DND-41 (cell line): ENCODE results near the gene AASDH.

ENCODE experiments used
- ATAC-seq: fragments of 200-7000 bp; cut with Tn5 transposase; 3 replicates; pipeline ENCODE4 v1.9.1; 2021; ENCODE audit warnings: low read depth; ENCODE audit not compliant: insufficient read depth
- DNase-seq: peaks from one replicate; pipeline ENCODE4 v3.0.0-alpha.2; 2020
- H2AFZ ChIP-seq: 2 replicates; pipeline ENCODE4 v1.6.0; 2012; ENCODE audit warnings: low read depth, low read length
- H3K27ac ChIP-seq: 2 replicates; pipeline ENCODE4 v1.5.1; 2012; ENCODE audit warnings: low read length, inconsistent platforms
- H3K27me3 ChIP-seq: fragments of 200-600 bp; sonication (generic); 2 replicates; pipeline ENCODE4 v1.6.0; 2012; ENCODE audit warnings: low read length, mild to moderate bottlenecking, inconsistent platforms; ENCODE audit not compliant: insufficient read depth, poor library complexity
- H3K36me3 ChIP-seq: 2 replicates; pipeline ENCODE4 v1.5.1; 2012; ENCODE audit warnings: low read length, inconsistent platforms; ENCODE audit not compliant: insufficient read depth
- H3K4me1 ChIP-seq: 2 replicates; pipeline ENCODE4 v1.5.1; 2012; ENCODE audit warnings: mild to moderate bottlenecking, low read length; ENCODE audit not compliant: insufficient read depth
- H3K4me2 ChIP-seq: 2 replicates; pipeline ENCODE4 v1.6.0; 2012; ENCODE audit warnings: mild to moderate bottlenecking, moderate library complexity, low read length, inconsistent platforms; ENCODE audit not compliant: insufficient read depth
- H3K4me3 ChIP-seq, 2 experiments: fragments of 200-600 bp in 1 of 2; shearing (Covaris generic) in 1 of 2; 2 replicates each; pipeline ENCODE4 v1.5.1; 2012 to 2016; ENCODE audit warnings: inconsistent platforms in 2 of 2, low read length in 2 of 2, mild to moderate bottlenecking in 2 of 2, low read depth in 1 of 2, moderate library complexity in 1 of 2
- H3K79me2 ChIP-seq: 2 replicates; pipeline ENCODE4 v1.6.0; 2012; ENCODE audit warnings: low read length, inconsistent platforms; ENCODE audit not compliant: insufficient read depth
- H3K9ac ChIP-seq: 2 replicates; pipeline ENCODE4 v1.6.0; 2012; ENCODE audit warnings: low read depth, mild to moderate bottlenecking, inconsistent platforms, low read length, moderate library complexity
- H3K9me3 ChIP-seq: 2 replicates; pipeline ENCODE4 v1.5.1; 2012; ENCODE audit warnings: low read length, moderate library complexity, mild to moderate bottlenecking, inconsistent platforms; ENCODE audit not compliant: insufficient read depth, severe bottlenecking
- H4K20me1 ChIP-seq: 2 replicates; pipeline ENCODE4 v1.6.0; 2012; ENCODE audit warnings: low read length; ENCODE audit not compliant: insufficient read depth
- EZH2 ChIP-seq: IDR thresholded peaks from 3 replicates; pipeline ENCODE4 v1.6.1; 2012; ENCODE audit warnings: borderline replicate concordance, low read depth, mild to moderate bottlenecking, moderate library complexity, low read length, inconsistent platforms; ENCODE audit not compliant: severe bottlenecking
- TF ChIP-seq, protein P1 (sequence below): IDR thresholded peaks from 2 replicates; pipeline ENCODE4 v1.5.1; 2012; ENCODE audit warnings: borderline replicate concordance, low read length, moderate library complexity, mild to moderate bottlenecking; ENCODE audit not compliant: poor library complexity, severe bottlenecking; ENCODE audit errors: extremely low read depth

Gene AASDH, protein sequence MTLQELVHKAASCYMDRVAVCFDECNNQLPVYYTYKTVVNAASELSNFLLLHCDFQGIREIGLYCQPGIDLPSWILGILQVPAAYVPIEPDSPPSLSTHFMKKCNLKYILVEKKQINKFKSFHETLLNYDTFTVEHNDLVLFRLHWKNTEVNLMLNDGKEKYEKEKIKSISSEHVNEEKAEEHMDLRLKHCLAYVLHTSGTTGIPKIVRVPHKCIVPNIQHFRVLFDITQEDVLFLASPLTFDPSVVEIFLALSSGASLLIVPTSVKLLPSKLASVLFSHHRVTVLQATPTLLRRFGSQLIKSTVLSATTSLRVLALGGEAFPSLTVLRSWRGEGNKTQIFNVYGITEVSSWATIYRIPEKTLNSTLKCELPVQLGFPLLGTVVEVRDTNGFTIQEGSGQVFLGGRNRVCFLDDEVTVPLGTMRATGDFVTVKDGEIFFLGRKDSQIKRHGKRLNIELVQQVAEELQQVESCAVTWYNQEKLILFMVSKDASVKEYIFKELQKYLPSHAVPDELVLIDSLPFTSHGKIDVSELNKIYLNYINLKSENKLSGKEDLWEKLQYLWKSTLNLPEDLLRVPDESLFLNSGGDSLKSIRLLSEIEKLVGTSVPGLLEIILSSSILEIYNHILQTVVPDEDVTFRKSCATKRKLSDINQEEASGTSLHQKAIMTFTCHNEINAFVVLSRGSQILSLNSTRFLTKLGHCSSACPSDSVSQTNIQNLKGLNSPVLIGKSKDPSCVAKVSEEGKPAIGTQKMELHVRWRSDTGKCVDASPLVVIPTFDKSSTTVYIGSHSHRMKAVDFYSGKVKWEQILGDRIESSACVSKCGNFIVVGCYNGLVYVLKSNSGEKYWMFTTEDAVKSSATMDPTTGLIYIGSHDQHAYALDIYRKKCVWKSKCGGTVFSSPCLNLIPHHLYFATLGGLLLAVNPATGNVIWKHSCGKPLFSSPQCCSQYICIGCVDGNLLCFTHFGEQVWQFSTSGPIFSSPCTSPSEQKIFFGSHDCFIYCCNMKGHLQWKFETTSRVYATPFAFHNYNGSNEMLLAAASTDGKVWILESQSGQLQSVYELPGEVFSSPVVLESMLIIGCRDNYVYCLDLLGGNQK

DNA sequence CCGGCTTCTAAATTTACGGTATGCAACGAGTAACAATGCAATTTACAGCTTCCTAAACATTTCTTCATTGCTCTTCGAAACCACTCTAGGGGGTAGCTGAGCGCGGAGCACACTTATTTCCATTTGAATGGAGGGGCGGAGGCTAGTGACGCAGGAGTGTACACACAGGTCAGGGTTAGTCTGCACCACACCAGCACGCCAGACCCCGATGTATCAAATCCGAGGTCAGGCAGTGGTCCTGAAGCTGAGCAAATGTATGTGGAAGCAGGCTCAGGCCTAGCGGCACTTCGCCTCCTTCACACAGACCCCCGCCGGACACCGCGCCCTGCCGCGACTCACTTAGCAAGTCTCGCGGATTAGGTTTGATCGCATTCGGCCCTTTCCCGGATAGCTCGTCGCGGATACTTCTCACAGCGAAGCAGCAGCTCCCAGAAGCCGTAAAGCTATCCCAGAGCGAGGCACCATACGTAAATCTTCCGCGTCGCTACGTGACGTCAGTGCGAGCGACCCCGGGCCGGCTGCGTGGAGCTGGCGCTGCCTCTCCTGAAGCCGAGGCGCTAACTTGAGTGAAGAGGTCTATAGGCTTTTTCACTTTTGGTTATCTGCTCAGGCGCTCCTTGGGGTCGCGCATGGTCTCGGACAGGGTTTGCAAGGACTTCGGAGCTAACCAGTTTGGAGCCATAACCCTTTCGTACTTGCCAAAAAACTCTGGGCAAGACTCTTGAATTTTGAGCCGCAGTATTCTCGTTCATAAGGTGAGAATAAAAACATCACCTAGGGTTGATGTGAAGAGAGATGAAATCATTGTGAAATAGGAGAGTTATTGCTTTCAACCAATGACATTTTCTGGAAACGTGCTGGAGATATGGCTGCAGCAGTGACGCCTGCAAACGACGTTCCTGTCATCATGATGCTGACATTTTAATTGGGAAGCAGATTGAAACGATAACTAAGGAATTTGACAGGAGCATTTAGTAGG lies at the start of gene AASDH:
AASDH (minus strand) TSS at position 469 of the 979 bp plus-strand sequence. CDS start 3,192 bp downstream, outside the sequence.
- ATAC-seq: peak; percentile 88
- H3K4me1 ChIP-seq: peaks cover 30% of the 10 kb centered on the region

GRCh38 chr4:56435140-56435926 lies 48.0 kb upstream of the AASDH start, which contains the start of gene PPAT:
TSS of gene PPAT (minus strand) at chr4:56435615. CDS start at chr4:56435477, 138 bp downstream.
- peaks cover 94% of the 10 kb centered on the region for H3K79me2 ChIP-seq
- H3K4me2 ChIP-seq: peak within 1 kb of the TSS; percentile 89
- H3K9me3 ChIP-seq: no peaks in the 10 kb centered on the region
- no peaks in the 10 kb centered on the region for H3K27me3 ChIP-seq
- ATAC-seq: peak; percentile 76
- peaks cover 44% of the 10 kb centered on the region for H4K20me1 ChIP-seq
- peak within 1 kb of the TSS; percentile 87 for H3K9ac ChIP-seq
- H3K4me3 ChIP-seq: peak within 1 kb of the TSS; percentile 83 to 99
- H2AFZ ChIP-seq: peak within 1 kb of the TSS; percentile 97
- DNase-seq: peak; percentile 98
- peaks cover 20% of the 10 kb centered on the region for H3K36me3 ChIP-seq
- TF ChIP-seq EZH2: no peak
- TF ChIP-seq, protein P1, sequence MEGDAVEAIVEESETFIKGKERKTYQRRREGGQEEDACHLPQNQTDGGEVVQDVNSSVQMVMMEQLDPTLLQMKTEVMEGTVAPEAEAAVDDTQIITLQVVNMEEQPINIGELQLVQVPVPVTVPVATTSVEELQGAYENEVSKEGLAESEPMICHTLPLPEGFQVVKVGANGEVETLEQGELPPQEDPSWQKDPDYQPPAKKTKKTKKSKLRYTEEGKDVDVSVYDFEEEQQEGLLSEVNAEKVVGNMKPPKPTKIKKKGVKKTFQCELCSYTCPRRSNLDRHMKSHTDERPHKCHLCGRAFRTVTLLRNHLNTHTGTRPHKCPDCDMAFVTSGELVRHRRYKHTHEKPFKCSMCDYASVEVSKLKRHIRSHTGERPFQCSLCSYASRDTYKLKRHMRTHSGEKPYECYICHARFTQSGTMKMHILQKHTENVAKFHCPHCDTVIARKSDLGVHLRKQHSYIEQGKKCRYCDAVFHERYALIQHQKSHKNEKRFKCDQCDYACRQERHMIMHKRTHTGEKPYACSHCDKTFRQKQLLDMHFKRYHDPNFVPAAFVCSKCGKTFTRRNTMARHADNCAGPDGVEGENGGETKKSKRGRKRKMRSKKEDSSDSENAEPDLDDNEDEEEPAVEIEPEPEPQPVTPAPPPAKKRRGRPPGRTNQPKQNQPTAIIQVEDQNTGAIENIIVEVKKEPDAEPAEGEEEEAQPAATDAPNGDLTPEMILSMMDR: peak; percentile 25
- peaks cover 56% of the 10 kb centered on the region for H3K4me1 ChIP-seq
- H3K27ac ChIP-seq: peak within 1 kb of the TSS; percentile 100

More for the DNA sequence above, at the start of gene AASDH:
- peak; percentile 93 for DNase-seq
- H3K27me3 ChIP-seq: no peaks in the 10 kb centered on the region
- H3K4me2 ChIP-seq: peak within 1 kb of the TSS; percentile 75
- peak within 1 kb of the TSS; percentile 90 for H2AFZ ChIP-seq
- TF ChIP-seq EZH2: no peak
- TF ChIP-seq, protein P1: peak; percentile 3
- H3K4me3 ChIP-seq: peak within 1 kb of the TSS; percentile 79 to 85
- H3K79me2 ChIP-seq: peaks cover 55% of the 10 kb centered on the region
- peak within 1 kb of the TSS; percentile 78 for H3K9ac ChIP-seq
- no peaks in the 10 kb centered on the region for H3K9me3 ChIP-seq
- H3K27ac ChIP-seq: peak within 1 kb of the TSS; percentile 93
- peaks cover 11% of the 10 kb centered on the region; the same call in 1 of the 2 replicates for H3K36me3 ChIP-seq
- H4K20me1 ChIP-seq: no peaks in the 10 kb centered on the region
